GM12801 (cell line): Measurements from ENCODE around the gene MISFA.

Source experiments
- TF ChIP-seq, protein P1 (sequence below): IDR thresholded peaks from one replicate; pipeline ENCODE4 v1.5.1; 2011; ENCODE audit warnings: control low read depth; ENCODE audit not compliant: insufficient read length; ENCODE audit errors: extremely low read depth

Gene MISFA

DNA sequence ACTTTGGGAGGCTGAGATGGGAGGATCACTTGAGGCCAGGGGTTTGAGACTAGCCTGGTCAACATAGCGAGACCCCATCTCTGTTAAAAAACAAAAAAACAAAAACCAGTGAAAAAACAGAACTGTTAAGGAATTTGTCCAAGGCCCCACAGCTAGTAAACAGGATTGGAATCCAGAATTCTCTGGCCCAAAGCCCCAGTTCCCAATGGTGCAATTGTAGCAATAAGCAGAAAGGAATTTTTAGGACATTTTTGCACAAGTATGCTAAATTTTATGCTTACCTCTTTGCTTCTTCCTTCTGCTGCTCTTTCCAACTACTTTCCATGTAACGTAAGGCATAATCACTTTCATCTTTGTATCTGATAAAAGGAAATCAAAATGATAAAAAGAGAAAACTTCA, 11.6 kb downstream of the MISFA start:
- TF ChIP-seq, protein P1, sequence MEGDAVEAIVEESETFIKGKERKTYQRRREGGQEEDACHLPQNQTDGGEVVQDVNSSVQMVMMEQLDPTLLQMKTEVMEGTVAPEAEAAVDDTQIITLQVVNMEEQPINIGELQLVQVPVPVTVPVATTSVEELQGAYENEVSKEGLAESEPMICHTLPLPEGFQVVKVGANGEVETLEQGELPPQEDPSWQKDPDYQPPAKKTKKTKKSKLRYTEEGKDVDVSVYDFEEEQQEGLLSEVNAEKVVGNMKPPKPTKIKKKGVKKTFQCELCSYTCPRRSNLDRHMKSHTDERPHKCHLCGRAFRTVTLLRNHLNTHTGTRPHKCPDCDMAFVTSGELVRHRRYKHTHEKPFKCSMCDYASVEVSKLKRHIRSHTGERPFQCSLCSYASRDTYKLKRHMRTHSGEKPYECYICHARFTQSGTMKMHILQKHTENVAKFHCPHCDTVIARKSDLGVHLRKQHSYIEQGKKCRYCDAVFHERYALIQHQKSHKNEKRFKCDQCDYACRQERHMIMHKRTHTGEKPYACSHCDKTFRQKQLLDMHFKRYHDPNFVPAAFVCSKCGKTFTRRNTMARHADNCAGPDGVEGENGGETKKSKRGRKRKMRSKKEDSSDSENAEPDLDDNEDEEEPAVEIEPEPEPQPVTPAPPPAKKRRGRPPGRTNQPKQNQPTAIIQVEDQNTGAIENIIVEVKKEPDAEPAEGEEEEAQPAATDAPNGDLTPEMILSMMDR = no peak

DNA sequence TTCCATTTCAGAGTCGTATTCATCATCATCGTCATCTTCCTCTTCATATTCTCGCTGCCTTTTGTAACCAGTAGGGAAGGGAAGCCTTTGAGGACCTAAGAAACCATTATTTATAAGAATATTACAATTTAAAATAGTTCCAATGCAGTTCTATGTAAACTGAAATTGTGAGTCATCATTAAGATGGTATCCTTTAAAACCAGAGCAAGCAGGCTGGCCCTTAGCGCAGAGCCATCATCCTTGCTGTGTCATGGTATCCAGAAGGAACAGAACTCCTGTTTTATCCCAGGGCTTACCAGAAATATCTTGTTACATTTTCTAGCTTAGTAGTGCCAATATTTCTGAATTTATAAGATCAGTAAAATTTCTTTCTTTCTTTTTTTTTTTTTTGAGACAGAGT, 12.8 kb downstream of the MISFA start:
- TF ChIP-seq, protein P1 = no peak

DNA sequence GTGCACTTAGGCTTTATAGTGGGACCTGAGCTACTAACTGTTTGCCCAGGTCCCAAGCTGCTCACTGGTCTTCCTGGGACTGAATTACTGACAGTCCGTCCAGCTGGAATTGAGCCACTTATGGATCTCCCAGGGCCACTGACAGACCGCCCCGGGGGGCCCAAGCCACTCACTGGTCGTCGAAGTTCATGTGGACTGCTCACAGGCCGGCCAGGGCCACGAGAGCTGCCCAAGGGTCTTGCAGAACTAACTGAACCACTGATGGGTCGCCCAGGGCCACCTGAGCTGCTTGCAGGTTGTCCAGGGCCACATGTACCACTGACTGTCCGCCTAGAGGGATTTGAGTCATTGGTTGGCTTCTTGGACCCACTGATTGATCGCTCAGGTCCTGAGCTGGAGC, 15.1 kb downstream of the MISFA start:
- TF ChIP-seq, protein P1 = no peak

DNA sequence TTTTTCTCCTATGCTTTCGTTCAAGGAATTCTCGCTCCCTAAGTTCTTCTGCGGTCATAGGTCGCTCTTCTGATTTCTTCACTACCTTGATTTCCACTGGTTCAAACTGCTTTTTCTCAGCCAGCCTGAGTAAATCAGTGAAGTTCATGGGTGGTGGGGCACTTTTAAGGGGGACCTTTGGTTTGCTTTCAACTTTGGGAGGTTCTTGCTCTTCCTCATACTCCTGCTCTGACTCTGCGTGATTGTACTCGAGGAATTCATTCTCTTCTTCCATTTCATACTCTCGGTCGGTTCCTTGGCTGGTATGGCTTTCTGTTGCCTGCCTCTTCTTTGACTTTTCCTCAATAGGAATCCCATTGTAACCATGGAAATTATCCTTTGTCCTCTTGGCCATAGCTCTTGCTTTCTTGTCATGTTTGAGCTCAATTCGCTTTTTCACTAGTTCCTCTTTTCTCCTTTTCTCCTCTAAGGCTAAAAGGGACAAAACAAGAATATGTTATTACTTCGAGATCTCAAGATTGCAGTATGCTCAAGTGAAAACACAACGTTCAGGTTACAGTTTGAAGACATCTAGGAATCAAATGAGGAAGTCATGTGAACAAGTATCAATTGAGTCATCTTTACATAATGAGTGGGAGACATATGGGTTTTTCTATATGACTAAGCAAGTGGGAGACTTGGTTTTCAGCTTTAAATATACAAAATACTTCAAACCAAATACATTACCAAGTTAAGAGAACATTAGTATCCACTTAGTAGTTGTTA, 16.2 kb downstream of the MISFA start:
- TF ChIP-seq, protein P1 = no peak

DNA sequence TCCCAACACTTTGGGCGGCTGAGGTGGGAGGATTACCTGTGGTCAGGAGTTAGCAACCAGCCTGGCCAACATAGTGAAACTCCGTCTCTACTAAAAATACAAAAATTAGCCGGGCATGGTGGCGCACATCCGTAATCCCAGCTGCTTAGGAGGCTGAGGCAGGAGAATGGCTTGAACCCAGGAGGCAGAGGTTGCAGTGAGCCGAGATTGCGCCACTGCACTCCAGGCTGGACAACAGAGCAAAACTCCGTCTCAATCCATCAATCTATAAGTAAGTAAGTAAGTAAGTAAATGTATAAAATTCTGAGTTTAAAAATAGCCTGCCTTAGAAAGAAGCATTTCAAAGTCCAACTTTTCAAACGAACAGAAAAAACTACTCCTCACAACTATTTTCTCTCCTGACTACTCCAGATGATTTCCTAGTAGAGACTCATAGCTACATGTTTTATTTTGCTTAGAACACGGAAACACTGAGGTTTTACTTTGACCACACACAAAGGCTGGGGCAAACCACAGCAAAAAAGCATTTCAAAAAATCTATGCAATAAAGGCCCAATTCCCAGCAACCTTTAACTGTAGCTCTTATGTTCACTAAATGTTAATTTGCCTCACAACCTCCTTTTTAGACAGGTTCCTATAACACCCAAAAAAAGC, 18.2 kb downstream of the MISFA start:
- TF ChIP-seq, protein P1 = no peak

DNA sequence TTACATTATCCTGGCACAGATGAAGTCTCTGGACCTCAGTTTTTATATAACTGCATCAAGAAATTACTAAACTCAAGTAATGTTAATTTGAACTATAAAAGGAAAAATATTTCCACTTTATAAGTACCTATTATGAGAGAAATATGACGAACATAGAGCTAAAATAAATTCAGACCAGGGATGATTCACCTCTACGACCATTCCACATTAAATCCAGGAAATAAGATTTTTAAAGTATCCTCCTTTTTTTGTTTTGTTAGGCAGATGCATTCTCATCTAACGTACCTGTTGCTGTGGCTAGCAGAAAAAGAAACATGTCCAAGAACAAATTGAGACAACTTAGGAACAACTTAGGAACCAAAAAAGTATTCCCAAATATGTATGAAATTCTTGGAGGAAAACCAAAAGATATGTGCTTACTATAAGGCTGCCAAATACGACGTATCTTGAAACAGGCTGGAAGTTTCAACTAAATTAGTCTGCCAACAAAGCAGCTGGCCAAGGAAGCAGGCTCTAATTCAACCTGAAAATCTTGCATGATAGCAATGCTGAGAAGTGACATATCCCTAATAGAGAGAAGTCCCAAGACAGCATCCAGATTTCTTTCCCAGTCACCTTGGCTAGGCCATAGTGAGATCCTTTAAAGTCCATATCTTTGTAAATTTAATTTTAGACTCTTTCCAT, 18.9 kb downstream of the MISFA start:
- TF ChIP-seq, protein P1 = no peak

DNA sequence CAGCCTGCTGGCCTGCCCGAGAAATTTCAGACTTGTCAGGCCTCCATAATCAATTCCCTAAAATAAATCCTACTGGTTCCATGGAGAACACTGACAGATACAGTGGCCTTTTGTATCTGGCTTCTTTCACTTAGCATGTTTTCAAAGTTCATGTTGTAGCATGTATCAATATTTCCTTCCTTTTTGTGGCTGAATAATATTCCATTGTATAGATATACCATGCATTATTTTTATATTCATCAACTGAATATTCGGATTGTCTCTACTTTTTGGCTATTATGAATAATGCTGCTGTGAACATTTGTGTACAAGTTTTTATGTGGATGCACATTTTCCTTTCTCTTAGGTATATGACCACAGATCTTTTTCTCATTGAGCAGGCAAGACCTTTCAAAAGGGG, 24.1 kb downstream of the MISFA start:
- TF ChIP-seq, protein P1 = no peak
